H1 (cell line): ENCODE measurements around the gene MIDN. TPM values are rescaled to one million over a fixed set of nuclear protein-coding genes. Genes with fewer than 3 reads are reported as not detected.

Source experiments
- CTCF ChIA-PET: fragments of 300-600 bp; sonication (Branson Sonifier 250); formaldehyde crosslinking; loops from one replicate; lab custom pipeline; 2021; ENCODE audit not compliant: partially characterized antibody; lab: Charles Lee
- POLR2A ChIA-PET: fragments of 300-600 bp; sonication (Branson Sonifier 250); formaldehyde crosslinking; loops from one replicate; lab custom pipeline; 2021; ENCODE audit warnings: inconsistent platforms; ENCODE audit not compliant: partially characterized antibody; lab: Charles Lee
- DNase-seq, 2 experiments: peaks; one replicate each; pipeline versions ENCODE4 v3.0.0 to v3.0.0-alpha.2; 2010 to 2022; ENCODE audit warnings: low spot score in 2 of 2, low read depth in 1 of 2, mixed read lengths in 1 of 2
- FAIRE-seq: peaks from 2 replicates; lab custom pipeline; 2011; peaks lifted over from hg19 to GRCh38; lab: Jason Lieb, UNC
- H2AFZ ChIP-seq: 2 replicates; pipeline ENCODE4 v1.8.1; 2012; ENCODE audit warnings: low read length, inconsistent platforms
- H2AK5ac ChIP-seq: 2 replicates; pipeline ENCODE4 v1.6.1; 2013; ENCODE audit warnings: low read depth, low read length
- H2BK120ac ChIP-seq: replicated peaks from 2 replicates; pipeline ENCODE3; 2013; ENCODE audit warnings: low read depth, low read length, inconsistent platforms
- H2BK12ac ChIP-seq: 2 replicates; pipeline ENCODE4 v1.6.1; 2013; ENCODE audit warnings: low read depth, low read length
- H2BK15ac ChIP-seq: 2 replicates; pipeline ENCODE4 v1.6.1; 2013; ENCODE audit warnings: low read length
- H2BK20ac ChIP-seq: 2 replicates; pipeline ENCODE4 v1.6.1; 2013; ENCODE audit warnings: low read length
- H2BK5ac ChIP-seq: 2 replicates; pipeline ENCODE4 v1.6.1; 2013; ENCODE audit warnings: low read depth, low read length
- H3K14ac ChIP-seq: 2 replicates; pipeline ENCODE4 v1.6.1; 2013; ENCODE audit warnings: inconsistent platforms; ENCODE audit not compliant: insufficient read length
- H3K18ac ChIP-seq: 2 replicates; pipeline ENCODE4 v1.6.1; 2013; ENCODE audit warnings: low read length; ENCODE audit errors: extremely low read depth
- H3K23ac ChIP-seq: 2 replicates; pipeline ENCODE4 v1.6.1; 2013; ENCODE audit warnings: inconsistent platforms; ENCODE audit not compliant: insufficient read length
- H3K23me2 ChIP-seq: 2 replicates; pipeline ENCODE4 v1.6.1; 2013; ENCODE audit warnings: low read depth, low read length
- H3K27ac ChIP-seq: 2 replicates; pipeline ENCODE4 v1.6.1; 2011; ENCODE audit warnings: low read depth, low read length, inconsistent platforms
- H3K27me3 ChIP-seq, 4 experiments: replicated peaks in 1 of 4; 1 replicate in 1 of 4; 2 replicates in 3 of 4; pipeline versions ENCODE4 v1.6.1 to v1.8.1; 2011 to 2013; ENCODE audit warnings: low read length in 3 of 4, mild to moderate bottlenecking in 3 of 4, inconsistent platforms in 2 of 4, mixed read lengths in 2 of 4, moderate library complexity in 1 of 4; ENCODE audit not compliant: control insufficient read depth in 3 of 4, insufficient read depth in 3 of 4; ENCODE audit errors: extremely low read depth in 1 of 4
- H3K36me3 ChIP-seq, 4 experiments: 2 replicates each; pipeline versions ENCODE4 v1.6.1 to v1.8.1; 2011 to 2013; ENCODE audit warnings: mild to moderate bottlenecking in 4 of 4, low read length in 3 of 4, moderate library complexity in 2 of 4, control low read depth in 1 of 4, inconsistent platforms in 1 of 4; ENCODE audit not compliant: insufficient read depth in 4 of 4, control insufficient read depth in 2 of 4
- H3K4ac ChIP-seq: replicated peaks from 2 replicates; pipeline ENCODE3; 2013; ENCODE audit warnings: low read length, low read depth, mixed read lengths, inconsistent platforms; ENCODE audit not compliant: insufficient read length
- H3K4me1 ChIP-seq, 4 experiments: replicated peaks in 1 of 4; 1 replicate in 1 of 4; 2 replicates in 3 of 4; pipeline versions ENCODE4 v1.6.1 to v1.8.1; 2011 to 2013; ENCODE audit warnings: low read length in 3 of 4, inconsistent platforms in 2 of 4, mixed read lengths in 1 of 4; ENCODE audit not compliant: insufficient read depth in 4 of 4, control insufficient read depth in 3 of 4
- H3K4me2 ChIP-seq, 2 experiments: 2 replicates each; pipeline versions ENCODE4 v1.6.1 to v1.8.1; 2011 to 2013; ENCODE audit warnings: low read depth in 2 of 2, low read length in 2 of 2, control low read depth in 1 of 2, inconsistent platforms in 1 of 2, mild to moderate bottlenecking in 1 of 2; ENCODE audit not compliant: insufficient read depth in 1 of 2
- H3K4me3 ChIP-seq, 4 experiments: fragments of 200-600, 300-600 bp in 1 of 4; sonication (generic), shearing (Covaris generic), sonication (Bioruptor Twin) in 1 of 4; 2 replicates each; pipeline versions ENCODE4 v1.5.1 to v1.8.1; 2011 to 2016; ENCODE audit warnings: low read length in 4 of 4, low read depth in 3 of 4, control low read depth in 2 of 4, inconsistent platforms in 2 of 4, mild to moderate bottlenecking in 2 of 4, mixed read lengths in 1 of 4, moderate library complexity in 1 of 4; ENCODE audit not compliant: insufficient read depth in 2 of 4; ENCODE audit errors: extremely low read depth in 1 of 4
- H3K56ac ChIP-seq: replicated peaks from 2 replicates; pipeline ENCODE3; 2013; ENCODE audit warnings: low read depth, mild to moderate bottlenecking, mixed read lengths, low read length, inconsistent platforms; ENCODE audit not compliant: insufficient read length
- H3K79me1 ChIP-seq: 2 replicates; pipeline ENCODE4 v1.6.1; 2013; ENCODE audit warnings: low read depth, low read length, control low read depth
- H3K79me2 ChIP-seq, 2 experiments: 2 replicates each; pipeline versions ENCODE4 v1.6.1 to v1.8.1; 2012 to 2013; ENCODE audit warnings: low read length in 2 of 2, mild to moderate bottlenecking in 2 of 2, inconsistent platforms in 1 of 2; ENCODE audit not compliant: insufficient read depth in 2 of 2, control insufficient read depth in 1 of 2
- H3K9ac ChIP-seq, 4 experiments: replicated peaks in 1 of 4; 1 replicate in 1 of 4; 2 replicates in 3 of 4; pipeline versions ENCODE4 v1.6.1 to v1.8.1; 2011 to 2013; ENCODE audit warnings: low read depth in 3 of 4, low read length in 3 of 4, control low read depth in 2 of 4, mild to moderate bottlenecking in 2 of 4, moderate library complexity in 2 of 4, inconsistent platforms in 1 of 4; ENCODE audit errors: extremely low read depth in 1 of 4
- H3K9me3 ChIP-seq, 2 experiments: 2 replicates each; pipeline versions ENCODE4 v1.6.1 to v1.8.1; 2012 to 2013; ENCODE audit warnings: mild to moderate bottlenecking in 2 of 2, moderate library complexity in 2 of 2, control low read depth in 1 of 2, inconsistent platforms in 1 of 2, low read depth in 1 of 2, low read length in 1 of 2, mixed read lengths in 1 of 2; ENCODE audit not compliant: insufficient read depth in 2 of 2
- H4K20me1 ChIP-seq, 2 experiments: replicated peaks in 1 of 2; 2 replicates each; pipeline versions ENCODE3 to v1.8.1; 2011 to 2013; ENCODE audit warnings: inconsistent platforms in 2 of 2, low read length in 2 of 2, mild to moderate bottlenecking in 1 of 2; ENCODE audit not compliant: insufficient read depth in 2 of 2, control insufficient read depth in 1 of 2
- H4K5ac ChIP-seq: 2 replicates; pipeline ENCODE4 v1.6.1; 2013; ENCODE audit warnings: low read length, low read depth, mixed read lengths, inconsistent platforms; ENCODE audit not compliant: insufficient read length
- H4K8ac ChIP-seq: 2 replicates; pipeline ENCODE4 v1.8.0; 2013; ENCODE audit warnings: mild to moderate bottlenecking, moderate library complexity, low read length, inconsistent platforms; ENCODE audit not compliant: insufficient read depth; ENCODE audit errors: extremely low read depth
- H4K91ac ChIP-seq: replicated peaks from 2 replicates; pipeline ENCODE3; 2013; ENCODE audit warnings: low read length, mixed read lengths, inconsistent platforms; ENCODE audit not compliant: insufficient read length
- CEBPB ChIP-seq: IDR thresholded peaks from 2 replicates; pipeline ENCODE4 v1.6.1; 2012; ENCODE audit warnings: low read depth, low read length
- CHD2 ChIP-seq: IDR thresholded peaks from 2 replicates; pipeline ENCODE4 v1.6.1; 2012; ENCODE audit warnings: low read length, improper control_type of control experiment
- CREB1 ChIP-seq: IDR thresholded peaks from 2 replicates; pipeline ENCODE4 v1.6.1; 2012; ENCODE audit warnings: inconsistent platforms
- EGR1 ChIP-seq: IDR thresholded peaks from 2 replicates; pipeline ENCODE4 v1.6.1; 2011; ENCODE audit warnings: low read depth, low read length, borderline replicate concordance
- SAP30 ChIP-seq: fragments of 300-600 bp; sonication (generic); IDR thresholded peaks from 2 replicates; pipeline ENCODE4 v1.7.1; 2012; ENCODE audit warnings: low read length, moderate library complexity, mild to moderate bottlenecking, inconsistent platforms; ENCODE audit not compliant: insufficient read depth, insufficient replicate concordance
- SP1 ChIP-seq: IDR thresholded peaks from 2 replicates; pipeline ENCODE4 v1.6.1; 2011; ENCODE audit warnings: low read depth, low read length
- SP2 ChIP-seq: IDR thresholded peaks from 2 replicates; pipeline ENCODE4 v1.6.1; 2012; ENCODE audit warnings: mild to moderate bottlenecking, low read length, inconsistent platforms
- TAF7 ChIP-seq: optimal IDR thresholded peaks from 2 replicates; pipeline ENCODE3; 2011; ENCODE audit warnings: low read depth, mild to moderate bottlenecking, inconsistent platforms, low read length, moderate library complexity, borderline replicate concordance
- TBP ChIP-seq: IDR thresholded peaks from 2 replicates; pipeline ENCODE4 v1.6.1; 2011; ENCODE audit warnings: low read depth, low read length, improper control_type of control experiment
- TCF12 ChIP-seq: IDR thresholded peaks from 2 replicates; pipeline ENCODE4 v1.6.1; 2011; ENCODE audit warnings: low read depth, mild to moderate bottlenecking, low read length
- YY1 ChIP-seq: IDR thresholded peaks from 2 replicates; pipeline ENCODE4 v1.6.1; 2011; ENCODE audit warnings: low read depth, mild to moderate bottlenecking, low read length
- WGBS, 2 experiments: shearing (Covaris generic) in 1 of 2; methylation state at CpG; one replicate each; pipeline versions ENCODE4 v1.1.6 to v1.1.7; 2013 to 2015; ENCODE audit warnings: low lambda C conversion rate in 2 of 2, mixed read lengths in 2 of 2, inconsistent platforms in 1 of 2, low coverage in 1 of 2, missing lambda C conversion rate in 1 of 2; ENCODE audit not compliant: insufficient replicate concordance in 2 of 2, insufficient coverage in 1 of 2, insufficient read length in 1 of 2; ENCODE audit errors: extremely low coverage in 1 of 2, missing lambda C conversion rate in 1 of 2; 5-methylcytosine and 5-hydroxymethylcytosine counted together
- polyA plus RNA-seq, 7 experiments: library from polyadenylated mRNA; depleted of rRNA in 3 of 7; stranded (reverse) in 5 of 7; unstranded in 2 of 7; fragments of >200 nt in 5 of 7; fragments of 200-250 nt in 2 of 7; gene quantifications; 1 replicate in 5 of 7; 2 replicates in 1 of 7; 4 replicates in 1 of 7; pipeline versions ENCODE4 v1.2.1 to v1.2.3, GENCODE V29; 2011 to 2013; ENCODE audit warnings: missing spikeins in 2 of 7, mixed read lengths in 2 of 7
- total RNA-seq: library from RNA; stranded (reverse); fragmentation: NEBNext Ultra II Directional; extraction: Animal tissue kit (Norgen Biotek cat#: 25700); gene quantifications from 2 replicates; pipeline ENCODE4 v1.2.1, GENCODE V29; 2021

MIDN gene
- total and polyA plus RNA-seq, 2 of the 8 experiments (the other 6 are each of a cell fraction or from before 2014, with no cell fraction given), result 39.8 to 159 TPM

DNA sequence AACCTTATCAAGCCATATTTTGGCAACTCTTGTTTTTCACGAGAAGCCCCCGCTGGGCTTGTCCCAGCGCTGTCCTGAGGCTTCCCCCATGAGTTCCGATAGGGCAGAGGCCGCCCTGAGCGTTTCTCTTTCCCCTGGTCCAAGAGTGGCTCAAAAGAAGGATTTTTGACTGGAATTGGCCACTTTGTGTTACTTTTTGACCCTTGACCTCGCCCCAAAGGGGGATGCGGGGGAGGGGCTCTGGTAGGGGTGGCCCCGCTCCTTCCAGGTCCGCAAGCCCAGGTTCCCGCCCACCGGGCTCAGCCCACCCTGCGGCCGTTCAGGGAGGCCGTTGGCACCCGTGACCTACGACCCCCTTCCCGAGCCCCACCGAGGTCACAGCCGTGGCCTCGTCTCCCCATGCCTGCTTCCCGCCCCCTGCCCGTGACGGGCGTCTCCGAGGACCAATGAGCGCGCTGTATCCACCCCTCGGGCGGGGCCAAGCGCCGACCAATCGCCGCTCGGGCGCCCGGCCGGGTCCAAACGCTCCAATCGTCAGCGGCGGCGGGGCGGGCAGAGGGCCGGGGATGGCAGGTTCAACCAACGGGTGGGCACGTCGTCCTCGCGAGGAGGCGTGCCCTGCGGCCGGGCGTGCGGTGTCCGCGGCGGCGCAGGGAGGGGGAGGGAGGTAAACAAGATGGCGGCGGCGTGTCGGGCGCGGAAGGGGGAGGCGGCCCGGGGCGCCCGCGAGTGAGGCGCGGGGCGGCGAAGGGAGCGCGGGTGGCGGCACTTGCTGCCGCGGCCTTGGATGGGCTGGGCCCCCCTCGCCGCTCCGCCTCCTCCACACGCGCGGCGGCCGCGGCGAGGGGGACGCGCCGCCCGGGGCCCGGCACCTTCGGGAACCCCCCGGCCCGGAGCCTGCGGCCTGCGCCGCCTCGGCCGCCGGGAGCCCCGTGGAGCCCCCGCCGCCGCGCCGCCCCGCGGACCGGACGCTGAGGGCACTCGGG lies 43.0 kb upstream of the MIDN start, which contains the start of gene STK11:
TSS of gene STK11 (plus strand) at position 665 of the 986 bp plus-strand sequence. CDS start 1,136 bp downstream, outside the sequence.
- Histone ChIP-seq H3K36me3 (peaks cover 0 to 5% (median 0%) of the 10 kb centered on the region in 4 experiments; a peak in 2 of 8 replicates), H2AK5ac (no peak within 1 kb of the TSS), H3K27me3 (no peaks in the 10 kb centered on the region), H4K5ac (peak within 1 kb of the TSS; percentile 93), H4K20me1 (peaks cover 12 to 15% of the 10 kb centered on the region in 2 experiments), H3K18ac (no peak within 1 kb of the TSS; the same call in 1 of the 2 replicates), H2BK15ac (no peak within 1 kb of the TSS), H3K9ac (peak within 1 kb of the TSS; percentile 45 to 95 (median 74); a peak in 6 of 7 replicates), H3K4me1 (peaks cover 0 to 18% (median 14%) of the 10 kb centered on the region in 4 experiments; a peak in 6 of 7 replicates), H3K4ac (no peak within 1 kb of the TSS), H2BK120ac (peak within 1 kb of the TSS; percentile 43), H3K23me2 (peaks cover 14% of the 10 kb centered on the region), H3K79me1 (peaks cover 16% of the 10 kb centered on the region), H4K91ac (peak within 1 kb of the TSS; percentile 73), H2BK20ac (no peak within 1 kb of the TSS), H4K8ac (peak within 1 kb of the TSS; percentile 93; the same call in 1 of the 2 replicates), H3K56ac (peak within 1 kb of the TSS; percentile 39), H2AFZ (peak within 1 kb of the TSS; percentile 11; the same call in 1 of the 2 replicates), H3K79me2 (peaks cover 14 to 42% of the 10 kb centered on the region in 2 experiments; a peak in 3 of 4 replicates), H3K4me2 (peak within 1 kb of the TSS; percentile 93 to 100), H3K4me3 (peak within 1 kb of the TSS; percentile 66 to 86 (median 76)), H2BK5ac (peak within 1 kb of the TSS; percentile 66; the same call in 1 of the 2 replicates), H3K27ac (peak within 1 kb of the TSS; percentile 71; the same call in 1 of the 2 replicates), H3K14ac (no peak within 1 kb of the TSS), H3K9me3 (no peaks in the 10 kb centered on the region), H2BK12ac (no peak within 1 kb of the TSS), H3K23ac (no peak within 1 kb of the TSS)
- POLR2A ChIA-PET, result interaction anchor here (0.9 kb wide), 1 partner anchor 13 kb away, joined by 4 read pairs; no protein-coding TSS in a partner anchor
- CTCF ChIA-PET, result interaction anchor here (1.8 to 2.8 kb wide), 2 partner anchors 12 to 16 kb away, joined by 5 to 13 read pairs; no protein-coding TSS in a partner anchor
- DNase-seq (peak; percentile 86 to 100), FAIRE-seq (no peak)
- WGBS, 2 experiments, result 11% methylated on average over 25 of the region's 114 CpGs; no CpG with 5 or more reads in 1 of the 2 experiments
- TF ChIP-seq EGR1 (no peak), CREB1 (peak; percentile 57), YY1 (peak; percentile 93), CEBPB (no peak), SP1 (peak; percentile 94), SAP30 (no peak), SP2 (peak; percentile 79), TCF12 (0 out of 2 replicates have a peak, but pooled peaks have one; percentile 29), TAF7 (peak; percentile 69), TBP (peak; percentile 45; the same call in 1 of the 2 replicates), CHD2 (peak; percentile 84)
